ENCODE measurements around the gene PGRMC1.

The PGRMC1 gene

DNA sequence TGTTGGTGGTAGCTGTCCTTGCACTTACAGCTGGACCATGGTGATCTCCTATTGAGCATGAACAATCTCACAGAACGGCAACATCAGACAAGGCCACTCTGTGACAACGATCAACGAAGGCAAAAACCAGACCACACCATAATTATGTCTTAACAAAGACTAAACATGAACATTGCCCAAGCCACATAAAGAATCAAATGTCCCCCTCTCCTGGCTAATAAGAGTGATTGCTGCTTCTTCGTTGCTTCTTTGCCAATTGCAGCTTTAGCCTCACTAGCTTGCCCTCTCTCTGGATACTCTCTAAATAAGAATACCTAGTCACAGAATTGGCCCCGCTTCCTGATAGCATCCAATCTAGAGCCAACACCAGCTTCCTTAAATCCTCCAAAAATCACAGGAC is 41.5 kb upstream of the PGRMC1 start:
- Histone ChIP-seq H3K4me1 (ENCODE audit: control insufficient read depth, insufficient read depth, low read length) (no peaks in the 10 kb centered on the region), H3K36me3 (ENCODE audit: control insufficient read depth in 2 of 2, insufficient read depth in 1 of 2, low read length in 2 of 2) (no peaks in the 10 kb centered on the region), H3K27ac (ENCODE audit: extremely low read depth, low read depth, low read length) (no peak overlapping the region), H3K9me3 (ENCODE audit: control insufficient read depth, insufficient read depth, low read depth, low read length) (no peaks in the 10 kb centered on the region), H3K4me3 (ENCODE audit: low read depth, low read length) (no peak overlapping the region)
- CTCF ChIA-PET, result interaction anchor here (0.6 to 7.5 kb wide), 9 partner anchors 8 to 132 kb away, joined by 3 to 38 read pairs (median 4); no protein-coding TSS in a partner anchor
- no peak for TF ChIP-seq ZNF404 (tag by site-specific recombination; IDR thresholded peaks at IDR 0.05)
- TF ChIP-seq ZNF473 (tag by site-specific recombination; IDR thresholded peaks at IDR 0.05), result no peak
- TF ChIP-seq ZXDB (tag by site-specific recombination; IDR thresholded peaks at IDR 0.05), result no peak
- peak; percentile 37 for TF ChIP-seq ZNF654 (tag by site-specific recombination; IDR thresholded peaks at IDR 0.05; ENCODE audit: low read depth)
- no peak for TF ChIP-seq ZSCAN4 (tag by site-specific recombination; IDR thresholded peaks at IDR 0.05)
- no peak for TF ChIP-seq ZNF248 (tag by site-specific recombination; IDR thresholded peaks at IDR 0.05)
- TF ChIP-seq ATF2 (tag by site-specific recombination; IDR thresholded peaks at IDR 0.05; ENCODE audit: low read depth), result no peak
- TF ChIP-seq PRDM4 (tag by site-specific recombination; IDR thresholded peaks at IDR 0.05), result no peak
- TF ChIP-seq, protein P1, sequence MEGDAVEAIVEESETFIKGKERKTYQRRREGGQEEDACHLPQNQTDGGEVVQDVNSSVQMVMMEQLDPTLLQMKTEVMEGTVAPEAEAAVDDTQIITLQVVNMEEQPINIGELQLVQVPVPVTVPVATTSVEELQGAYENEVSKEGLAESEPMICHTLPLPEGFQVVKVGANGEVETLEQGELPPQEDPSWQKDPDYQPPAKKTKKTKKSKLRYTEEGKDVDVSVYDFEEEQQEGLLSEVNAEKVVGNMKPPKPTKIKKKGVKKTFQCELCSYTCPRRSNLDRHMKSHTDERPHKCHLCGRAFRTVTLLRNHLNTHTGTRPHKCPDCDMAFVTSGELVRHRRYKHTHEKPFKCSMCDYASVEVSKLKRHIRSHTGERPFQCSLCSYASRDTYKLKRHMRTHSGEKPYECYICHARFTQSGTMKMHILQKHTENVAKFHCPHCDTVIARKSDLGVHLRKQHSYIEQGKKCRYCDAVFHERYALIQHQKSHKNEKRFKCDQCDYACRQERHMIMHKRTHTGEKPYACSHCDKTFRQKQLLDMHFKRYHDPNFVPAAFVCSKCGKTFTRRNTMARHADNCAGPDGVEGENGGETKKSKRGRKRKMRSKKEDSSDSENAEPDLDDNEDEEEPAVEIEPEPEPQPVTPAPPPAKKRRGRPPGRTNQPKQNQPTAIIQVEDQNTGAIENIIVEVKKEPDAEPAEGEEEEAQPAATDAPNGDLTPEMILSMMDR (tag by site-specific recombination; IDR thresholded peaks at IDR 0.05), result peak; percentile 33; the same call in 1 of the 2 replicates
- POLR2A ChIA-PET, result no interaction called here

GRCh38 chrX:119201570-119201969 is 34.5 kb upstream of the PGRMC1 start:
- CTCF ChIA-PET, result no interaction called here

More at GRCh38 chrX:119201570-119201969, 34.5 kb upstream of the PGRMC1 start:
- TF ChIP-seq EGR2 (tag by site-specific recombination; IDR thresholded peaks at IDR 0.05; ENCODE audit: low read depth) (no peak), ZNF280D (tag by site-specific recombination; IDR thresholded peaks at IDR 0.05) (no peak), ZNF19 (tag by site-specific recombination; IDR thresholded peaks at IDR 0.05; ENCODE audit: low read depth) (no peak), ZNF660 (tag by site-specific recombination; IDR thresholded peaks at IDR 0.05) (no peak), ZSCAN16 (tag by site-specific recombination; IDR thresholded peaks at IDR 0.05) (no peak), ZNF837 (tag by site-specific recombination; IDR thresholded peaks at IDR 0.05) (no peak), YY1 (tag by site-specific recombination; IDR thresholded peaks at IDR 0.05) (no peak), ZNF248 (tag by site-specific recombination; IDR thresholded peaks at IDR 0.05) (no peak), ZNF670 (tag by site-specific recombination; IDR thresholded peaks at IDR 0.05; ENCODE audit: low read depth) (no peak), SALL2 (tag by site-specific recombination; IDR thresholded peaks at IDR 0.05; ENCODE audit: borderline replicate concordance) (no peak), GFI1B (tag by site-specific recombination; IDR thresholded peaks at IDR 0.05) (no peak), ZBTB7A (tag by site-specific recombination; IDR thresholded peaks at IDR 0.05; ENCODE audit: low read depth) (no peak), HOXD13 (CRISPR knock-in tag; IDR thresholded peaks at IDR 0.05; ENCODE audit: borderline replicate concordance) (no peak), BCL11B (tag by site-specific recombination; IDR thresholded peaks at IDR 0.05; ENCODE audit: low read depth) (no peak), ZNF214 (tag by site-specific recombination; IDR thresholded peaks at IDR 0.05; ENCODE audit: borderline replicate concordance) (no peak), WT1 (tag by site-specific recombination; IDR thresholded peaks at IDR 0.05) (no peak)
- TF ChIP-seq, protein P1 (tag by site-specific recombination; IDR thresholded peaks at IDR 0.05), result no peak
- Histone ChIP-seq H3K27ac (ENCODE audit: extremely low read depth, low read depth, low read length) (no peak overlapping the region), H3K36me3 (ENCODE audit: control insufficient read depth in 2 of 2, insufficient read depth in 1 of 2, low read length in 2 of 2) (no peaks in the 10 kb centered on the region), H3K9me3 (ENCODE audit: control insufficient read depth, insufficient read depth, low read depth, low read length) (no peaks in the 10 kb centered on the region), H3K4me1 (ENCODE audit: control insufficient read depth, insufficient read depth, low read length) (no peaks in the 10 kb centered on the region), H3K4me3 (ENCODE audit: low read depth, low read length) (no peak overlapping the region)
- POLR2A ChIA-PET, result no interaction called here
